H9 (cell line): ENCODE measurements around the gene MPC1. TPM values are rescaled to one million over a fixed set of nuclear protein-coding genes. Genes with fewer than 3 reads are reported as not detected.
A peak's percentile ranks its signal among the peaks of the same experiment; 100 is the strongest.

ENCODE experiments used
- DNase-seq: peaks from one replicate; pipeline ENCODE4 v3.0.0-alpha.2; 2017
- H2AFZ ChIP-seq: one replicate; pipeline ENCODE4 v1.6.1; 2013; ENCODE audit warnings: mild to moderate bottlenecking, low read length, control low read depth, moderate library complexity
- H2AK5ac ChIP-seq: 2 replicates; pipeline ENCODE4 v1.6.1; 2013; ENCODE audit warnings: low read length, control low read depth, mixed read lengths; ENCODE audit not compliant: insufficient read length
- H2BK120ac ChIP-seq: one replicate; pipeline ENCODE4 v1.6.1; 2013; ENCODE audit warnings: low read depth, mild to moderate bottlenecking, low read length, control low read depth, inconsistent platforms; ENCODE audit not compliant: poor library complexity, severe bottlenecking
- H2BK12ac ChIP-seq: 2 replicates; pipeline ENCODE4 v1.6.1; 2013; ENCODE audit warnings: low read length, control low read depth, mixed read lengths, low read depth; ENCODE audit not compliant: insufficient read length
- H2BK15ac ChIP-seq: 2 replicates; pipeline ENCODE4 v1.6.1; 2013; ENCODE audit warnings: low read depth, low read length, control low read depth
- H2BK20ac ChIP-seq: one replicate; pipeline ENCODE4 v1.6.1; 2013; ENCODE audit warnings: low read depth, mild to moderate bottlenecking, low read length, control low read depth, inconsistent platforms; ENCODE audit not compliant: poor library complexity, severe bottlenecking
- H2BK5ac ChIP-seq: 2 replicates; pipeline ENCODE4 v1.6.1; 2013; ENCODE audit warnings: low read length, control low read depth, mixed read lengths; ENCODE audit not compliant: insufficient read length
- H3K14ac ChIP-seq: 2 replicates; pipeline ENCODE4 v1.6.1; 2013; ENCODE audit warnings: low read length, control low read depth; ENCODE audit not compliant: insufficient read depth
- H3K18ac ChIP-seq: 2 replicates; pipeline ENCODE4 v1.6.1; 2013; ENCODE audit warnings: low read depth, mild to moderate bottlenecking, mixed read lengths, low read length, control low read depth; ENCODE audit not compliant: insufficient read length
- H3K23ac ChIP-seq: 2 replicates; pipeline ENCODE4 v1.6.1; 2013; ENCODE audit warnings: low read length, control low read depth, mixed read lengths, low read depth; ENCODE audit not compliant: insufficient read length
- H3K23me2 ChIP-seq: 2 replicates; pipeline ENCODE4 v1.6.1; 2013; ENCODE audit warnings: low read depth, mild to moderate bottlenecking, mixed read lengths, low read length, control low read depth; ENCODE audit not compliant: insufficient read length, poor library complexity, severe bottlenecking
- H3K27ac ChIP-seq: 2 replicates; pipeline ENCODE4 v1.5.1; 2013; ENCODE audit warnings: low read length, control low read depth, mixed read lengths, low read depth; ENCODE audit not compliant: insufficient read length
- H3K27me3 ChIP-seq: 2 replicates; pipeline ENCODE4 v1.6.1; 2013; ENCODE audit warnings: low read length, control low read depth, inconsistent platforms; ENCODE audit not compliant: insufficient read depth
- H3K4ac ChIP-seq: 2 replicates; pipeline ENCODE4 v1.6.1; 2013; ENCODE audit warnings: low read depth, mild to moderate bottlenecking, control low read depth, inconsistent platforms, low read length, moderate library complexity
- H3K4me1 ChIP-seq: 2 replicates; pipeline ENCODE4 v1.6.1; 2013; ENCODE audit warnings: low read length, control low read depth, inconsistent platforms; ENCODE audit not compliant: insufficient read depth
- H3K4me2 ChIP-seq: 2 replicates; pipeline ENCODE4 v1.6.1; 2013; ENCODE audit warnings: low read length, control low read depth, mixed read lengths; ENCODE audit not compliant: insufficient read length, insufficient read depth
- H3K56ac ChIP-seq: 2 replicates; pipeline ENCODE4 v1.6.1; 2013; ENCODE audit warnings: low read depth, mild to moderate bottlenecking, mixed read lengths, low read length, control low read depth; ENCODE audit not compliant: insufficient read length
- H3K79me1 ChIP-seq: 2 replicates; pipeline ENCODE4 v1.6.1; 2013; ENCODE audit warnings: low read depth, mild to moderate bottlenecking, moderate library complexity, low read length, control low read depth, inconsistent platforms; ENCODE audit not compliant: insufficient read depth, poor library complexity, severe bottlenecking
- H3K79me2 ChIP-seq: 2 replicates; pipeline ENCODE4 v1.6.1; 2013; ENCODE audit warnings: low read length, control low read depth, inconsistent platforms; ENCODE audit not compliant: insufficient read depth
- H3K9ac ChIP-seq: 2 replicates; pipeline ENCODE4 v1.6.1; 2013; ENCODE audit warnings: low read length, control low read depth, mixed read lengths; ENCODE audit not compliant: insufficient read length; ENCODE audit errors: extremely low read depth
- H3K9me3 ChIP-seq: one replicate; pipeline ENCODE4 v1.6.1; 2013; ENCODE audit warnings: low read depth, low read length, inconsistent platforms; ENCODE audit not compliant: control insufficient read depth
- H3T11ph ChIP-seq: one replicate; pipeline ENCODE4 v1.6.1; 2013; ENCODE audit warnings: mild to moderate bottlenecking, low read length, control low read depth, inconsistent platforms
- H4K20me1 ChIP-seq: one replicate; pipeline ENCODE4 v1.6.1; 2013; ENCODE audit not compliant: control insufficient read depth, insufficient read length, insufficient read depth
- H4K5ac ChIP-seq: 2 replicates; pipeline ENCODE4 v1.6.1; 2013; ENCODE audit warnings: low read depth, mild to moderate bottlenecking, mixed read lengths, low read length, control low read depth; ENCODE audit not compliant: insufficient read length
- H4K8ac ChIP-seq: replicated peaks from 2 replicates; pipeline ENCODE4 v1.6.1; 2013; ENCODE audit warnings: low read length, control low read depth, mixed read lengths, low read depth; ENCODE audit not compliant: insufficient read length
- H4K91ac ChIP-seq: 2 replicates; pipeline ENCODE4 v1.6.1; 2013; ENCODE audit warnings: low read depth, mild to moderate bottlenecking, moderate library complexity, mixed read lengths, low read length, control low read depth; ENCODE audit not compliant: insufficient read length
- H3K27ac Mint-ChIP-seq, 3 experiments: 2 replicates in 2 of 3; 3 replicates in 1 of 3; pipeline ENCODE4 v1.8.0; 2020 to 2021; ENCODE audit warnings: mixed read lengths in 3 of 3, mild to moderate bottlenecking in 1 of 3, moderate library complexity in 1 of 3
- H3K27me3 Mint-ChIP-seq: 2 replicates; pipeline ENCODE4 v1.8.0; 2021; ENCODE audit warnings: low read depth, mild to moderate bottlenecking, moderate library complexity, mixed read lengths
- H3K36me3 Mint-ChIP-seq, 3 experiments: 2 replicates in 2 of 3; 3 replicates in 1 of 3; pipeline ENCODE4 v1.8.0; 2020 to 2021; ENCODE audit warnings: low read depth in 3 of 3, mixed read lengths in 3 of 3; ENCODE audit not compliant: insufficient read depth in 1 of 3
- H3K4me1 Mint-ChIP-seq, 2 experiments: 2 replicates each; pipeline ENCODE4 v1.8.0; 2020; ENCODE audit warnings: mixed read lengths in 2 of 2
- H3K4me3 Mint-ChIP-seq, 2 experiments: 2 replicates in 1 of 2; 3 replicates in 1 of 2; pipeline ENCODE4 v1.8.0; 2020 to 2021; ENCODE audit warnings: mild to moderate bottlenecking in 2 of 2, mixed read lengths in 2 of 2, moderate library complexity in 1 of 2
- H3K9me3 Mint-ChIP-seq, 2 experiments: 2 replicates in 1 of 2; 3 replicates in 1 of 2; pipeline ENCODE4 v1.8.0; 2020; ENCODE audit warnings: mild to moderate bottlenecking in 2 of 2, mixed read lengths in 2 of 2, moderate library complexity in 1 of 2
- WGBS: extraction: QIAGEN DNeasy Blood & Tissue Kit; methylation state at CpG from one replicate; pipeline ENCODE4 v1.1.7; 2013; ENCODE audit warnings: missing lambda C conversion rate, low lambda C conversion rate, mixed read lengths; ENCODE audit not compliant: insufficient read length; ENCODE audit errors: extremely low coverage; 5-methylcytosine and 5-hydroxymethylcytosine counted together
- total RNA-seq: library from RNA; stranded (reverse); gene quantifications from 2 replicates; pipeline ENCODE4 v1.2.1, GENCODE V29; 2021
- TF ChIP-seq, protein P1 (sequence below): fragments of 200-600 bp; sonication (generic); conservative IDR thresholded peaks from 3 replicates; pipeline ENCODE4 v1.8.0; 2021; ENCODE audit warnings: antibody characterized with exemption, mild to moderate bottlenecking

The MPC1 gene
- total RNA-seq, 1 experiment from 2014 or later = 10.0 TPM

DNA sequence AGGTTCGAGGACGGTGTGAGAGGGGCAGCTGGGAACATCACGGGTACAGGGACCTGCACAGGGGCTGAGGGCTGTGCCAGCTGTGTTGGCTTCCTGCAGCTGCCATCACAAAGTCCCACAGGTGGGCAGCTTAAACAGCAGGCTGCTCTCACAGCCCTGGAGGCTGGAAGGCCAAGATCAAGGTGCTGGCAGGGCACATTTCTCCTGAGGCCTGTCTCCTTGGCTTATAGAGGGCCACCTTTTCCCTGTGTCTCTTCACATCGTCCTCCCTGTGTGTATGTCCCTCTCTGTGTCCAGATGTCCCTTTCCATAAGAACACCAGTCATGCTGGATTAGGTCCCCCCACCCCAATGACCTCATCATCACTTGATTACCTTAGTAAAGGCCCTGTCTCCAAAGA lies 15.1 kb upstream of the MPC1 start:
- WGBS = no CpG with 5 or more reads among the region's 4 CpGs
- Histone ChIP-seq H4K5ac (no peak overlapping the region), H3T11ph (no peak overlapping the region), H3K4me1 (0 out of 2 replicates have a peak, but pooled peaks cover 2% of the 10 kb centered on the region), H2AK5ac (no peak overlapping the region), H2BK5ac (no peak overlapping the region), H4K20me1 (no peaks in the 10 kb centered on the region), H3K4ac (no peak overlapping the region), H3K9me3 (no peaks in the 10 kb centered on the region), H2BK15ac (no peak overlapping the region), H2AFZ (no peak overlapping the region), H3K18ac (no peak overlapping the region), H2BK20ac (no peak overlapping the region), H3K23ac (no peak overlapping the region), H3K9ac (no peak overlapping the region), H4K91ac (no peak overlapping the region), H3K14ac (no peak overlapping the region), H3K27ac (no peak overlapping the region), H2BK12ac (no peak overlapping the region), H3K79me2 (peaks cover 2% of the 10 kb centered on the region; the same call in 1 of the 2 replicates), H3K27me3 (no peaks in the 10 kb centered on the region), H3K79me1 (no peaks in the 10 kb centered on the region), H3K4me2 (no peak overlapping the region), H4K8ac (no peak overlapping the region), H2BK120ac (no peak overlapping the region), H3K23me2 (no peaks in the 10 kb centered on the region), H3K56ac (no peak overlapping the region)
- Mint-ChIP-seq H3K27me3 (peaks cover 19% of the 10 kb centered on the region), H3K36me3 (peaks cover 0 to 1% (median 0%) of the 10 kb centered on the region in 3 experiments; a peak in 1 of 7 replicates), H3K27ac (no peak overlapping the region), H3K9me3 (peaks cover under 1 to 2% of the 10 kb centered on the region in 2 experiments; a peak in 3 of 5 replicates), H3K4me1 (peaks cover 5 to 6% of the 10 kb centered on the region in 2 experiments), H3K4me3 (no peak overlapping the region)
- TF ChIP-seq, protein P1, sequence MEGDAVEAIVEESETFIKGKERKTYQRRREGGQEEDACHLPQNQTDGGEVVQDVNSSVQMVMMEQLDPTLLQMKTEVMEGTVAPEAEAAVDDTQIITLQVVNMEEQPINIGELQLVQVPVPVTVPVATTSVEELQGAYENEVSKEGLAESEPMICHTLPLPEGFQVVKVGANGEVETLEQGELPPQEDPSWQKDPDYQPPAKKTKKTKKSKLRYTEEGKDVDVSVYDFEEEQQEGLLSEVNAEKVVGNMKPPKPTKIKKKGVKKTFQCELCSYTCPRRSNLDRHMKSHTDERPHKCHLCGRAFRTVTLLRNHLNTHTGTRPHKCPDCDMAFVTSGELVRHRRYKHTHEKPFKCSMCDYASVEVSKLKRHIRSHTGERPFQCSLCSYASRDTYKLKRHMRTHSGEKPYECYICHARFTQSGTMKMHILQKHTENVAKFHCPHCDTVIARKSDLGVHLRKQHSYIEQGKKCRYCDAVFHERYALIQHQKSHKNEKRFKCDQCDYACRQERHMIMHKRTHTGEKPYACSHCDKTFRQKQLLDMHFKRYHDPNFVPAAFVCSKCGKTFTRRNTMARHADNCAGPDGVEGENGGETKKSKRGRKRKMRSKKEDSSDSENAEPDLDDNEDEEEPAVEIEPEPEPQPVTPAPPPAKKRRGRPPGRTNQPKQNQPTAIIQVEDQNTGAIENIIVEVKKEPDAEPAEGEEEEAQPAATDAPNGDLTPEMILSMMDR = no peak
- DNase-seq = peak; percentile 7
